Endothelial cell of umbilical vein (primary cell): Measurements from ENCODE around the gene APOBEC3G. TPM values are rescaled to one million over a fixed set of nuclear protein-coding genes. Genes with fewer than 3 reads are reported as not detected.

Experiments used
- BruUV-seq: library from RNA; stranded (reverse); fragments of 400-500 nt; replicated peaks from 2 replicates; lab custom pipeline; 2021; lab: Mats Ljungman, UMichigan
- CTCF ChIA-PET: fragments of 300-600, 350-600 bp; sonication (Branson Sonifier 250); formaldehyde crosslinking; loops from one replicate; lab custom pipeline; 2021; ENCODE audit warnings: antibody characterized with exemption, inconsistent platforms; lab: Charles Lee
- POLR2A ChIA-PET: fragments of 300-600, 350-600 bp; sonication (Branson Sonifier 250); formaldehyde crosslinking; loops from one replicate; lab custom pipeline; 2021; ENCODE audit warnings: antibody characterized with exemption, inconsistent platforms; lab: Charles Lee
- DNase-seq: peaks from one replicate; pipeline ENCODE4 v3.0.0-alpha.2; 2011; ENCODE audit warnings: low read depth, low spot score
- FAIRE-seq: peaks from 2 replicates; lab custom pipeline; 2011; peaks lifted over from hg19 to GRCh38; lab: Jason Lieb, UNC
- H2AFZ ChIP-seq: 2 replicates; pipeline ENCODE4 v1.6.0; 2012; ENCODE audit warnings: low read depth, low read length, control low read depth, inconsistent platforms
- H3K27ac ChIP-seq: 2 replicates; pipeline ENCODE4 v1.5.1; 2011; ENCODE audit warnings: low read depth, mild to moderate bottlenecking, control low read depth, low read length, moderate library complexity; ENCODE audit not compliant: insufficient read depth
- H3K27me3 ChIP-seq, 2 experiments: 2 replicates each; pipeline versions ENCODE4 v1.6.0 to v1.6.1; 2011; ENCODE audit warnings: low read length in 2 of 2, mixed read lengths in 1 of 2; ENCODE audit not compliant: control insufficient read depth in 2 of 2, insufficient read depth in 2 of 2
- H3K36me3 ChIP-seq, 2 experiments: 2 replicates in 1 of 2; 3 replicates in 1 of 2; pipeline ENCODE4 v1.5.1; 2011; ENCODE audit warnings: low read length in 2 of 2, mild to moderate bottlenecking in 1 of 2, moderate library complexity in 1 of 2; ENCODE audit not compliant: control insufficient read depth in 2 of 2, insufficient read depth in 2 of 2; ENCODE audit errors: extremely low read depth in 1 of 2
- H3K4me1 ChIP-seq: 3 replicates; pipeline ENCODE4 v1.5.1; 2011; ENCODE audit warnings: mild to moderate bottlenecking, low read length; ENCODE audit not compliant: control insufficient read depth, insufficient read depth; ENCODE audit errors: extremely low read depth
- H3K4me2 ChIP-seq: 2 replicates; pipeline ENCODE4 v1.6.1; 2011; ENCODE audit warnings: low read length, control low read depth, mixed read lengths; ENCODE audit not compliant: insufficient read depth
- H3K4me3 ChIP-seq, 3 experiments: fragments of 200-600 bp in 1 of 3; sonication (generic), shearing (Covaris generic) in 1 of 3; replicated peaks in 1 of 3; 2 replicates each; pipeline ENCODE4 v1.5.1; 2011 to 2016; ENCODE audit warnings: control low read depth in 3 of 3, low read length in 3 of 3, mild to moderate bottlenecking in 2 of 3, inconsistent platforms in 1 of 3, low read depth in 1 of 3, moderate library complexity in 1 of 3; ENCODE audit not compliant: insufficient read depth in 1 of 3
- H3K79me2 ChIP-seq: 2 replicates; pipeline ENCODE4 v1.6.0; 2012; ENCODE audit warnings: low read length, inconsistent platforms; ENCODE audit not compliant: control insufficient read depth, insufficient read depth
- H3K9ac ChIP-seq: replicated peaks from 2 replicates; pipeline ENCODE3; 2011; ENCODE audit warnings: low read length, control low read depth; ENCODE audit not compliant: insufficient read depth; ENCODE audit errors: extremely low read depth
- H3K9me1 ChIP-seq: replicated peaks from 3 replicates; pipeline ENCODE4 v1.6.0; 2011; ENCODE audit warnings: mild to moderate bottlenecking, low read length; ENCODE audit not compliant: control insufficient read depth, insufficient read depth; ENCODE audit errors: extremely low read depth
- H3K9me3 ChIP-seq: replicated peaks from 2 replicates; pipeline ENCODE4 v1.5.1; 2012; ENCODE audit warnings: low read length, inconsistent platforms; ENCODE audit not compliant: control insufficient read depth, insufficient read depth
- H4K20me1 ChIP-seq: replicated peaks from 2 replicates; pipeline ENCODE3; 2011; ENCODE audit warnings: mild to moderate bottlenecking, low read length; ENCODE audit not compliant: control insufficient read depth, insufficient read depth; ENCODE audit errors: extremely low read depth
- CTCF ChIP-seq, 2 donors: IDR thresholded peaks; 1 replicate in 1 of 2; 2 replicates in 1 of 2; pipeline ENCODE4 v1.5.1; 2011; ENCODE audit warnings: low read length in 2 of 2, mild to moderate bottlenecking in 2 of 2, moderate library complexity in 2 of 2, control low read depth in 1 of 2, inconsistent platforms in 1 of 2, low read depth in 1 of 2; ENCODE audit not compliant: insufficient read depth in 1 of 2; ENCODE audit errors: extremely low read depth in 1 of 2
- EZH2 ChIP-seq: IDR thresholded peaks from 2 replicates; pipeline ENCODE4 v1.6.1; 2012; ENCODE audit warnings: borderline replicate concordance, low read depth, mild to moderate bottlenecking, moderate library complexity, low read length, inconsistent platforms; ENCODE audit not compliant: severe bottlenecking
- FOS ChIP-seq: IDR thresholded peaks from 2 replicates; pipeline ENCODE4 v1.6.1; 2011; ENCODE audit warnings: mild to moderate bottlenecking, low read length, moderate library complexity, borderline replicate concordance; ENCODE audit not compliant: insufficient read depth
- GATA2 ChIP-seq: IDR thresholded peaks from 2 replicates; pipeline ENCODE4 v1.7.0; 2011; ENCODE audit warnings: low read depth, mild to moderate bottlenecking, moderate library complexity, mixed read lengths, low read length; ENCODE audit not compliant: insufficient read length, insufficient read depth
- JUN ChIP-seq: IDR thresholded peaks from 2 replicates; pipeline ENCODE4 v1.6.1; 2011; ENCODE audit warnings: borderline replicate concordance, low read depth; ENCODE audit not compliant: insufficient read length, insufficient read depth
- MAX ChIP-seq: IDR thresholded peaks from 2 replicates; pipeline ENCODE4 v1.6.1; 2011; ENCODE audit not compliant: insufficient read depth, insufficient read length
- MYC ChIP-seq: IDR thresholded peaks from one replicate; pipeline ENCODE4 v1.6.1; 2011; ENCODE audit warnings: mild to moderate bottlenecking, low read depth, low read length
- POLR2A ChIP-seq: IDR thresholded peaks from 2 replicates; pipeline ENCODE4 v1.6.1; 2012; ENCODE audit warnings: low read depth, mild to moderate bottlenecking, control low read depth, low read length
- POLR2AphosphoS5 ChIP-seq: IDR thresholded peaks from 2 replicates; pipeline ENCODE4 v1.6.1; 2012; ENCODE audit warnings: low read depth, mild to moderate bottlenecking, control low read depth, low read length, moderate library complexity; ENCODE audit not compliant: insufficient read depth
- dilution Hi-C: fragments of 300-500 bp; cut with MboI; formaldehyde crosslinking; loops from one replicate; pipeline ENCODE4 v1.15.0; 2019; ENCODE audit warnings: low sequenced_read_pairs; ENCODE audit not compliant: extremely low pct_ligation_motif_present
- intact Hi-C: fragments of 100-400 bp; cut with micrococcal nuclease; formaldehyde crosslinking; loops from one replicate; pipeline ENCODE4 v1.10.0; 2022
- polyA plus RNA-seq, 4 experiments: library from polyadenylated mRNA; depleted of rRNA in 3 of 4; stranded (reverse) in 3 of 4; unstranded in 1 of 4; fragments of >200 nt; gene quantifications; 2 replicates each; pipeline versions ENCODE4 v1.2.1 to v1.2.3, GENCODE V29; 2011 to 2012; ENCODE audit warnings: missing spikeins in 1 of 4
- total RNA-seq: library from RNA; stranded (reverse); gene quantifications from 2 replicates; pipeline ENCODE4 v1.2.3, GENCODE V29; 2021

The APOBEC3G gene
- total and polyA plus RNA-seq, 2 donors (not counting 3 experiments of a cell fraction or from before 2014, with no cell fraction given), result 3.6 to 5.1 TPM

- intact Hi-C loops, result no loop called here
- Histone ChIP-seq H3K4me3 (no peak overlapping the region), H3K36me3 (no peaks in the 10 kb centered on the region), H3K9me3 (no peaks in the 10 kb centered on the region), H4K20me1 (no peaks in the 10 kb centered on the region), H3K27me3 (peaks cover under 1 to 9% of the 10 kb centered on the region in 2 experiments), H3K9me1 (no peaks in the 10 kb centered on the region), H3K4me1 (no peaks in the 10 kb centered on the region), H3K27ac (no peak overlapping the region), H2AFZ (no peak overlapping the region), H3K9ac (no peak overlapping the region), H3K4me2 (no peak overlapping the region), H3K79me2 (no peaks in the 10 kb centered on the region)
- POLR2A ChIA-PET, result no interaction called here
- DNase-seq (no peak), FAIRE-seq (no peak)
- no TSS peak for BruUV-seq
- CTCF ChIA-PET, result interaction anchor here (0.7 to 1.6 kb wide), 5 partner anchors 13 to 344 kb away, joined by 3 to 4 read pairs (median 3); no protein-coding TSS in a partner anchor
- dilution Hi-C loops, result no loop called here
- TF ChIP-seq FOS, result no peak
- no peak for TF ChIP-seq POLR2A
- no peak for TF ChIP-seq POLR2AphosphoS5
- TF ChIP-seq GATA2, result no peak
- TF ChIP-seq MYC, result no peak
- TF ChIP-seq EZH2, result no peak
- no peak for TF ChIP-seq JUN
- no peak for TF ChIP-seq MAX
- no peak for TF ChIP-seq CTCF (IDR thresholded peaks at IDR 0.05; ENCODE audit: extremely low read depth in 1 of 2, insufficient read depth in 1 of 2, low read depth in 1 of 2, low read length in 2 of 2)
Observed at GRCh38 chr22:39108487-39108886, 31.4 kb downstream of the APOBEC3G start.
